ENCODE measurements around the gene SH2D1B.

The SH2D1B gene

GRCh38 chr1:162358928-162359327, 53.0 kb downstream of the SH2D1B start:
- DNase-seq: no peak
- Histone ChIP-seq H3K27ac (ENCODE audit: low read length, poor library complexity, severe bottlenecking) (no peak overlapping the region), H3K18ac (ENCODE audit: low read depth in 1 of 2, low read length in 2 of 2) (no peak overlapping the region), H4K8ac (ENCODE audit: low read length) (no peak overlapping the region), H3K9me3 (ENCODE audit: control insufficient read depth, low read length) (no peaks in the 10 kb centered on the region), H3K27me3 (ENCODE audit: control insufficient read depth in 1 of 2, insufficient read depth in 1 of 2, low read length in 2 of 2) (peaks cover 0 to 28% of the 10 kb centered on the region in 2 experiments), H2BK120ac (ENCODE audit: low read depth, low read length) (no peak overlapping the region), H2BK12ac (ENCODE audit: low read length in 2 of 2) (no peak overlapping the region), H3K4me2 (ENCODE audit: low read length, poor library complexity, severe bottlenecking) (no peak overlapping the region), H3K4me1 (ENCODE audit: control insufficient read depth, insufficient read depth, low read depth, low read length) (peaks cover 6% of the 10 kb centered on the region), H3K36me3 (ENCODE audit: control insufficient read depth in 1 of 2, insufficient read depth in 2 of 2, low read depth in 1 of 2, low read length in 2 of 2) (peaks cover 0 to 10% of the 10 kb centered on the region in 2 experiments), H2AFZ (ENCODE audit: low read depth, low read length) (no peak overlapping the region), H2AK5ac (ENCODE audit: low read length, severe bottlenecking) (no peak overlapping the region), H3K4me3 (ENCODE audit: insufficient read depth in 1 of 2, low read depth in 1 of 2, low read length in 2 of 2) (no peak overlapping the region), H3K4ac (ENCODE audit: low read depth in 1 of 2, low read length in 2 of 2) (no peak overlapping the region), H2BK5ac (ENCODE audit: low read depth, low read length, poor library complexity, severe bottlenecking) (no peak overlapping the region), H3K23ac (ENCODE audit: low read length in 2 of 2) (no peak overlapping the region), H3K14ac (ENCODE audit: low read length in 2 of 2) (no peak overlapping the region), H3K9ac (ENCODE audit: low read length) (no peak overlapping the region), H2BK15ac (ENCODE audit: low read depth, poor library complexity, severe bottlenecking) (no peak overlapping the region), H4K91ac (ENCODE audit: low read length) (no peak overlapping the region), H3K79me1 (replicated peaks; ENCODE audit: low read length, poor library complexity, severe bottlenecking) (no peaks in the 10 kb centered on the region)
- WGBS: no CpG with 5 or more reads among the region's 1 CpG

- peak; percentile 29 for DNase-seq
- no peak overlapping the region for H2BK15ac ChIP-seq (ENCODE audit: low read depth, poor library complexity, severe bottlenecking)
- H3K36me3 ChIP-seq (ENCODE audit: control insufficient read depth in 1 of 2, insufficient read depth in 2 of 2, low read depth in 1 of 2, low read length in 2 of 2): peaks cover 0 to 10% of the 10 kb centered on the region in 2 experiments
- H3K27ac ChIP-seq (ENCODE audit: low read length, poor library complexity, severe bottlenecking): no peak overlapping the region
- H3K14ac ChIP-seq (ENCODE audit: low read length in 2 of 2): no peak overlapping the region
- no peak overlapping the region for H3K9ac ChIP-seq (ENCODE audit: low read length)
- H3K9me3 ChIP-seq (ENCODE audit: control insufficient read depth, low read length): no peaks in the 10 kb centered on the region
- H4K91ac ChIP-seq (ENCODE audit: low read length): no peak overlapping the region
- no peak overlapping the region for H3K4ac ChIP-seq (ENCODE audit: low read depth in 1 of 2, low read length in 2 of 2)
- no peak overlapping the region for H2BK12ac ChIP-seq (ENCODE audit: low read length in 2 of 2)
- H2BK5ac ChIP-seq (ENCODE audit: low read depth, low read length, poor library complexity, severe bottlenecking): no peak overlapping the region
- peaks cover 0 to 23% of the 10 kb centered on the region in 2 experiments for H3K27me3 ChIP-seq (ENCODE audit: control insufficient read depth in 1 of 2, insufficient read depth in 1 of 2, low read length in 2 of 2)
- 83% methylated on average over 3 of the region's 5 CpGs for WGBS
- H3K4me3 ChIP-seq (ENCODE audit: insufficient read depth in 1 of 2, low read depth in 1 of 2, low read length in 2 of 2): no peak overlapping the region
- H3K4me1 ChIP-seq (ENCODE audit: control insufficient read depth, insufficient read depth, low read depth, low read length): peaks cover 7% of the 10 kb centered on the region
- no peak overlapping the region for H3K23ac ChIP-seq (ENCODE audit: low read length in 2 of 2)
- H3K18ac ChIP-seq (ENCODE audit: low read depth in 1 of 2, low read length in 2 of 2): no peak overlapping the region
- no peaks in the 10 kb centered on the region for H3K79me1 ChIP-seq (replicated peaks; ENCODE audit: low read length, poor library complexity, severe bottlenecking)
- H2AK5ac ChIP-seq (ENCODE audit: low read length, severe bottlenecking): no peak overlapping the region
- no peak overlapping the region for H2AFZ ChIP-seq (ENCODE audit: low read depth, low read length)
- no peak overlapping the region for H3K4me2 ChIP-seq (ENCODE audit: low read length, poor library complexity, severe bottlenecking)
- no peak overlapping the region for H2BK120ac ChIP-seq (ENCODE audit: low read depth, low read length)
- no peak overlapping the region for H4K8ac ChIP-seq (ENCODE audit: low read length)
These were observed 54.2 kb downstream of the SH2D1B start for GRCh38 chr1:162357681-162358266.

GRCh38 chr1:162353702-162354101, 58.2 kb downstream of the SH2D1B start:
- no peak overlapping the region for H2BK5ac ChIP-seq (ENCODE audit: low read depth, low read length, poor library complexity, severe bottlenecking)
- peak overlapping the region; percentile 70 for H4K91ac ChIP-seq (ENCODE audit: low read length)
- peaks cover 0 to 16% of the 10 kb centered on the region in 2 experiments for H3K27me3 ChIP-seq (ENCODE audit: control insufficient read depth in 1 of 2, insufficient read depth in 1 of 2, low read length in 2 of 2)
- H3K14ac ChIP-seq (ENCODE audit: low read length in 2 of 2): no peak overlapping the region
- H3K23ac ChIP-seq (ENCODE audit: low read length in 2 of 2): no peak overlapping the region
- no peak overlapping the region for H2BK120ac ChIP-seq (ENCODE audit: low read depth, low read length)
- peak overlapping the region; percentile 91 for H4K8ac ChIP-seq (ENCODE audit: low read length)
- peak overlapping the region; percentile 3 for H2AK5ac ChIP-seq (ENCODE audit: low read length, severe bottlenecking)
- H3K9me3 ChIP-seq (ENCODE audit: control insufficient read depth, low read length): no peaks in the 10 kb centered on the region
- 64% methylated on average over 5 of the region's 5 CpGs for WGBS
- peaks cover 9% of the 10 kb centered on the region for H3K4me1 ChIP-seq (ENCODE audit: control insufficient read depth, insufficient read depth, low read depth, low read length)
- no peak overlapping the region for H3K27ac ChIP-seq (ENCODE audit: low read length, poor library complexity, severe bottlenecking)
- no peak overlapping the region for H2AFZ ChIP-seq (ENCODE audit: low read depth, low read length)
- H3K4ac ChIP-seq (ENCODE audit: low read depth in 1 of 2, low read length in 2 of 2): peak overlapping the region in 1 of 2 experiments; percentile 5
- H3K36me3 ChIP-seq (ENCODE audit: control insufficient read depth in 1 of 2, insufficient read depth in 2 of 2, low read depth in 1 of 2, low read length in 2 of 2): peaks cover 0 to 6% of the 10 kb centered on the region in 2 experiments
- H2BK12ac ChIP-seq (ENCODE audit: low read length in 2 of 2): peak overlapping the region in 1 of 2 experiments; percentile 3
- no peak overlapping the region for H3K4me2 ChIP-seq (ENCODE audit: low read length, poor library complexity, severe bottlenecking)
- no peak overlapping the region for H2BK15ac ChIP-seq (ENCODE audit: low read depth, poor library complexity, severe bottlenecking)
- no peak overlapping the region for H3K9ac ChIP-seq (ENCODE audit: low read length)
- H3K79me1 ChIP-seq (replicated peaks; ENCODE audit: low read length, poor library complexity, severe bottlenecking): no peaks in the 10 kb centered on the region
- DNase-seq: peak; percentile 30
- H3K18ac ChIP-seq (ENCODE audit: low read depth in 1 of 2, low read length in 2 of 2): peak overlapping the region in 1 of 2 experiments; percentile 56
- H3K4me3 ChIP-seq (ENCODE audit: insufficient read depth in 1 of 2, low read depth in 1 of 2, low read length in 2 of 2): no peak overlapping the region

GRCh38 chr1:162353078-162353477, 58.9 kb downstream of the SH2D1B start:
- H3K18ac ChIP-seq (ENCODE audit: low read depth in 1 of 2, low read length in 2 of 2): peak overlapping the region; percentile 38 to 56
- peaks cover 0 to 16% of the 10 kb centered on the region in 2 experiments for H3K27me3 ChIP-seq (ENCODE audit: control insufficient read depth in 1 of 2, insufficient read depth in 1 of 2, low read length in 2 of 2)
- H2BK120ac ChIP-seq (ENCODE audit: low read depth, low read length): no peak overlapping the region
- peaks cover 0 to 6% of the 10 kb centered on the region in 2 experiments for H3K36me3 ChIP-seq (ENCODE audit: control insufficient read depth in 1 of 2, insufficient read depth in 2 of 2, low read depth in 1 of 2, low read length in 2 of 2)
- H3K4me3 ChIP-seq (ENCODE audit: insufficient read depth in 1 of 2, low read depth in 1 of 2, low read length in 2 of 2): no peak overlapping the region
- H2BK15ac ChIP-seq (ENCODE audit: low read depth, poor library complexity, severe bottlenecking): no peak overlapping the region
- no peak overlapping the region for H2AK5ac ChIP-seq (ENCODE audit: low read length, severe bottlenecking)
- H3K4me2 ChIP-seq (ENCODE audit: low read length, poor library complexity, severe bottlenecking): no peak overlapping the region
- no peak overlapping the region for H2AFZ ChIP-seq (ENCODE audit: low read depth, low read length)
- H4K91ac ChIP-seq (ENCODE audit: low read length): no peak overlapping the region
- peak overlapping the region in 1 of 2 experiments; percentile 46 for H3K4ac ChIP-seq (ENCODE audit: low read depth in 1 of 2, low read length in 2 of 2)
- H3K4me1 ChIP-seq (ENCODE audit: control insufficient read depth, insufficient read depth, low read depth, low read length): peaks cover 9% of the 10 kb centered on the region
- H3K9me3 ChIP-seq (ENCODE audit: control insufficient read depth, low read length): no peaks in the 10 kb centered on the region
- 75% methylated on average over 9 of the region's 9 CpGs for WGBS
- no peak overlapping the region for H3K27ac ChIP-seq (ENCODE audit: low read length, poor library complexity, severe bottlenecking)
- H2BK12ac ChIP-seq (ENCODE audit: low read length in 2 of 2): peak overlapping the region in 1 of 2 experiments; percentile 83
- H3K23ac ChIP-seq (ENCODE audit: low read length in 2 of 2): no peak overlapping the region
- no peak overlapping the region for H3K9ac ChIP-seq (ENCODE audit: low read length)
- no peak for DNase-seq
- no peak overlapping the region for H4K8ac ChIP-seq (ENCODE audit: low read length)
- no peak overlapping the region for H2BK5ac ChIP-seq (ENCODE audit: low read depth, low read length, poor library complexity, severe bottlenecking)
- no peaks in the 10 kb centered on the region for H3K79me1 ChIP-seq (replicated peaks; ENCODE audit: low read length, poor library complexity, severe bottlenecking)
- no peak overlapping the region for H3K14ac ChIP-seq (ENCODE audit: low read length in 2 of 2)
